Upper lobe of right lung (tissue), 1 donor: ENCODE data around the gene SFPQ. TPM values are rescaled to one million over a fixed set of nuclear protein-coding genes. Genes with fewer than 3 reads are reported as not detected.

Experiments
- ATAC-seq: fragments of 200-7000 bp; cut with Tn5 transposase; one replicate; pipeline ENCODE4 v1.9.1; 2020; ENCODE audit warnings: mild to moderate bottlenecking, moderate library complexity
- DNase-seq: peaks from one replicate; pipeline ENCODE4 v3.0.0-alpha.2; 2020
- H3K27ac ChIP-seq: fragments of 200-600 bp; one replicate; pipeline ENCODE4 v1.8.0; 2022
- H3K27me3 ChIP-seq: fragments of 200-600 bp; one replicate; pipeline ENCODE4 v1.8.0; 2022; ENCODE audit warnings: mild to moderate bottlenecking
- H3K36me3 ChIP-seq: fragments of 200-600 bp; one replicate; pipeline ENCODE4 v1.8.0; 2022
- H3K4me1 ChIP-seq: fragments of 200-600 bp; one replicate; pipeline ENCODE4 v1.8.0; 2022
- H3K4me3 ChIP-seq: fragments of 200-600 bp; one replicate; pipeline ENCODE4 v1.8.0; 2022; ENCODE audit warnings: mild to moderate bottlenecking
- H3K9me3 ChIP-seq: fragments of 200-600 bp; one replicate; pipeline ENCODE4 v1.8.0; 2022
- intact Hi-C: fragments of 100-400 bp; cut with DNase I; formaldehyde crosslinking; loops from one replicate; pipeline ENCODE4 v1.11.0; 2022
- total RNA-seq: library from RNA; stranded (reverse); fragmentation: NEBNext Ultra II Directional; extraction: Animal tissue kit (Norgen Biotek cat#: 25700); gene quantifications from one replicate; pipeline ENCODE4 v1.2.1, GENCODE V29; 2021
- TF ChIP-seq, protein P1 (sequence below): fragments of 200-600 bp; IDR thresholded peaks from one replicate; pipeline ENCODE4 v1.8.0; 2022; ENCODE audit warnings: antibody characterized with exemption
- donor health status: DM: no; HTN: yes; CAD: no; lungs with severe emphysema.

SFPQ gene
- total RNA-seq, 1 donor from 2014 or later: 170 TPM

- Histone ChIP-seq H3K27me3 (no peaks in the 10 kb centered on the region), H3K36me3 (no peaks in the 10 kb centered on the region), H3K4me1 (no peaks in the 10 kb centered on the region), H3K4me3 (no peak overlapping the region), H3K27ac (no peak overlapping the region), H3K9me3 (no peaks in the 10 kb centered on the region)
- TF ChIP-seq, protein P1, sequence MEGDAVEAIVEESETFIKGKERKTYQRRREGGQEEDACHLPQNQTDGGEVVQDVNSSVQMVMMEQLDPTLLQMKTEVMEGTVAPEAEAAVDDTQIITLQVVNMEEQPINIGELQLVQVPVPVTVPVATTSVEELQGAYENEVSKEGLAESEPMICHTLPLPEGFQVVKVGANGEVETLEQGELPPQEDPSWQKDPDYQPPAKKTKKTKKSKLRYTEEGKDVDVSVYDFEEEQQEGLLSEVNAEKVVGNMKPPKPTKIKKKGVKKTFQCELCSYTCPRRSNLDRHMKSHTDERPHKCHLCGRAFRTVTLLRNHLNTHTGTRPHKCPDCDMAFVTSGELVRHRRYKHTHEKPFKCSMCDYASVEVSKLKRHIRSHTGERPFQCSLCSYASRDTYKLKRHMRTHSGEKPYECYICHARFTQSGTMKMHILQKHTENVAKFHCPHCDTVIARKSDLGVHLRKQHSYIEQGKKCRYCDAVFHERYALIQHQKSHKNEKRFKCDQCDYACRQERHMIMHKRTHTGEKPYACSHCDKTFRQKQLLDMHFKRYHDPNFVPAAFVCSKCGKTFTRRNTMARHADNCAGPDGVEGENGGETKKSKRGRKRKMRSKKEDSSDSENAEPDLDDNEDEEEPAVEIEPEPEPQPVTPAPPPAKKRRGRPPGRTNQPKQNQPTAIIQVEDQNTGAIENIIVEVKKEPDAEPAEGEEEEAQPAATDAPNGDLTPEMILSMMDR: no peak
- DNase-seq: no peak
- intact Hi-C loops: no loop called here
- ATAC-seq: no peak
Observed at GRCh38 chr1:35210321-35211119, 17.6 kb upstream of the SFPQ start.

DNA sequence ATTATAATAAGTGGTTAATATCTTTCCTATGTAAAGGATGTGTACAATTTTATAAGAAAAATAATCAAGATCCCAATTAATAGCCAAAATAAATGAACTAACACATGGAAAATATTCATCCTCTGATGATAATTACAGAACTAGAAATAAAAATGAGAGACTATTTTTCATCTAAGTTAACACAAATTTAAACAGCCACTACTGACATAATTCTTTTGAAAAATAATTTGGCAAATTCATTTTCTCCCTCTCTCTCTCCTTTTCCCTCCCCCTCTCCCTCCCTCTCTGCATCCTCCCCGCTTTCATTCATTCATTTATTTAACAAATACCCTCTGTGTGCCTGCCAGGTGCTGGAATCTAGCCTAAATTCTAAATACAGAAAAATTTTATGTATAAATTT, 10.3 kb upstream of the SFPQ start:
- Histone ChIP-seq H3K4me3 (no peak overlapping the region), H3K4me1 (no peaks in the 10 kb centered on the region), H3K27ac (no peak overlapping the region), H3K9me3 (no peaks in the 10 kb centered on the region), H3K27me3 (no peaks in the 10 kb centered on the region), H3K36me3 (no peaks in the 10 kb centered on the region)
- ATAC-seq: no peak
- intact Hi-C loops: no loop called here
- TF ChIP-seq, protein P1: no peak
- DNase-seq: no peak

DNA sequence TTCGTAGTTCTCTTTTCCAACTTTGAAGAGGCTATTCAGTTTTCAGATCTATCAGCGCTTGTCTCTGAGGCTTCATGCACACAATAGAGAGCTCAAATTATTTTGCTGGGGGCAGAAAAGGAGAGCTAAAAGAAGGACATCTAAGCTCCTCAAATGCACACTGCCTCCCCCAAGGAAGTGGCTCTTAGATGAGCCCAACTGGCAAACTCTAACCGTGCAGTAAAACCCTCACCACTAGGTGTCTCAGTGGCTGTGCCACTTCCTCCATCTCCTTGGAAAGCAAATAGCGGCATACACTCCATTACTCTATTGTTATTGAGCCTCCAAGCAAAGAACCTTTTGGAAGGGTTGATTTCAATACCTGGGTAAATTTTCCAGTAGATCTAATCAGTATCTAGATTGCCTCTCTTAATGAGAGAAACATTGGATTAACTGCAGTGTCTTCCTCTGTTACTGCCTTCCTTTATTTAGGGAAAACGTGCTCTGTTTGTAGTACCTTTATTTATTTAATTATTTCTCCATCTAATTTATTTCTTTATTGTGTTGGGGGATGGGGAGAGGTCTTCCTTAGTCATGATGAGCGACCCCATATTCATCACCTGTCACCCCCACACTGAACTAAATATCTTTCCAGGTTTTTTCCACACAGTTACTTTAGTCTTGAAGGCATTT, 9.2 kb upstream of the SFPQ start:
- no peaks in the 10 kb centered on the region for H3K4me1 ChIP-seq
- H3K9me3 ChIP-seq: no peaks in the 10 kb centered on the region
- no peak overlapping the region for H3K27ac ChIP-seq
- TF ChIP-seq, protein P1: peak; percentile 89
- intact Hi-C loops: no loop called here
- no peaks in the 10 kb centered on the region for H3K36me3 ChIP-seq
- ATAC-seq (peak; percentile 100), DNase-seq (no peak)
- no peak overlapping the region for H3K4me3 ChIP-seq
- no peaks in the 10 kb centered on the region for H3K27me3 ChIP-seq

DNA sequence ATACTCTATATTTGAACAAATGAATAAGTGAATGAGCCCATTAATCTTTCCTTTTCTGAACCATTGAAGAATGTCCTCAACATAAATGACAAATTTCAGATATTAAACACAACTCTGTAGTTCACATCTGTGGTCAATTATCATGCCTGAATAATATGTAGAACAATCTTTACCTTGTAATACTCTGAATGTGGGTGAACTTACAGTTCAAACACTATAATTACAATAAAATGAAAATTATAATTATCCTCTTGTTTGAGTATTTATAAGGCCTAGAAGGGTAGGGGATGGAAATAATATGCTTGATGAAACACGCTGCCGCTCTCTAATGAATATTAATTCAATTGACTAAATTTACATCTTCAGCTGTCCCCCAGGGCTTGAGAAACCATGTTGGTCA, 8.7 kb upstream of the SFPQ start:
- no peaks in the 10 kb centered on the region for H3K27me3 ChIP-seq
- H3K4me1 ChIP-seq: no peaks in the 10 kb centered on the region
- DNase-seq (no peak), ATAC-seq (no peak)
- no peak overlapping the region for H3K27ac ChIP-seq
- H3K36me3 ChIP-seq: no peaks in the 10 kb centered on the region
- H3K9me3 ChIP-seq: no peaks in the 10 kb centered on the region
- H3K4me3 ChIP-seq: no peak overlapping the region
- intact Hi-C loops: no loop called here
- TF ChIP-seq, protein P1: no peak

- Histone ChIP-seq H3K9me3 (no peaks in the 10 kb centered on the region), H3K27me3 (no peaks in the 10 kb centered on the region), H3K4me3 (peak overlapping the region; percentile 97), H3K36me3 (peaks cover 43% of the 10 kb centered on the region), H3K4me1 (peaks cover 36% of the 10 kb centered on the region), H3K27ac (peak overlapping the region; percentile 99)
- ATAC-seq (peak; percentile 88), DNase-seq (peak; percentile 94)
- intact Hi-C loops: no loop called here
- TF ChIP-seq, protein P1: peak; percentile 34
Observed at GRCh38 chr1:35192056-35192852, 691 bp downstream of the SFPQ start.
